Neural crest cell (in vitro differentiated cells): ENCODE results near the gene GRIP1. TPM values are rescaled to one million over a fixed set of nuclear protein-coding genes. Genes with fewer than 3 reads are reported as not detected.

Experiments used
- DNase-seq: peaks from one replicate; pipeline ENCODE4 v3.0.0; 2021; ENCODE audit warnings: low read depth, mixed read lengths, low spot score
- H3K27ac Mint-ChIP-seq: one replicate; pipeline ENCODE4 v1.8.0; 2021; ENCODE audit warnings: mild to moderate bottlenecking, mixed read lengths; ENCODE audit not compliant: unreplicated experiment
- H3K27me3 Mint-ChIP-seq: 2 replicates; pipeline ENCODE4 v1.8.0; 2021; ENCODE audit warnings: low read depth, mild to moderate bottlenecking, mixed read lengths
- H3K36me3 Mint-ChIP-seq: 2 replicates; pipeline ENCODE4 v1.8.0; 2021; ENCODE audit warnings: low read depth, mild to moderate bottlenecking, mixed read lengths
- H3K4me1 Mint-ChIP-seq: 2 replicates; pipeline ENCODE4 v1.8.0; 2021; ENCODE audit warnings: mixed read lengths
- H3K4me3 Mint-ChIP-seq: one replicate; pipeline ENCODE4 v1.8.0; 2021; ENCODE audit warnings: mild to moderate bottlenecking, mixed read lengths
- H3K9me3 Mint-ChIP-seq: 2 replicates; pipeline ENCODE4 v1.8.0; 2021; ENCODE audit warnings: mixed read lengths
- total RNA-seq: library from RNA; stranded (reverse); gene quantifications from 2 replicates; pipeline ENCODE4 v1.2.1, GENCODE V29; 2021
- TF ChIP-seq, protein P1 (sequence below): fragments of 200-600 bp; sonication (generic); conservative IDR thresholded peaks from 2 replicates; pipeline ENCODE4 v1.5.0; 2021; ENCODE audit warnings: antibody characterized with exemption, mild to moderate bottlenecking

Gene GRIP1
- total RNA-seq, 1 donor from 2014 or later, result 40.3 TPM

DNA sequence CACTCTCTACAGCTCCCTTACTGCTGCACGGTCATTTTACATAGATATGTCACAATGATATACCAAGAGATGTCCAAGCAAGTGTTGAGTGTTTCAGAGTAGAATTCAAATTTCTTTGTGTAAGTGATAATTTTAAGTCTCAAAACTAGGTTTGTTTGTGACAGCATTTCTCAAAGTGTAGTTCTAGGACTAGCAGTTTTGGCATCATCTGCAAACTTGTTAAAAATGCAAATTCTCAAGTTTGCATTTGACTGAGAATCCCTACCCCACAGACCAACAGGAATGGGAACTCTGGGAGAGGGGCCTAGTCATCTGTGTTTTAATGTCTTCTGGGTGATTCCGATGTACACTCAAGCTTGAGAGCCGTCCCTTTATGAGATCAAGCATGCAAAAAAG is 279.0 kb downstream of the GRIP1 start:
- H3K27me3 Mint-ChIP-seq, result no peaks in the 10 kb centered on the region
- no peaks in the 10 kb centered on the region for H3K9me3 Mint-ChIP-seq
- TF ChIP-seq, protein P1, sequence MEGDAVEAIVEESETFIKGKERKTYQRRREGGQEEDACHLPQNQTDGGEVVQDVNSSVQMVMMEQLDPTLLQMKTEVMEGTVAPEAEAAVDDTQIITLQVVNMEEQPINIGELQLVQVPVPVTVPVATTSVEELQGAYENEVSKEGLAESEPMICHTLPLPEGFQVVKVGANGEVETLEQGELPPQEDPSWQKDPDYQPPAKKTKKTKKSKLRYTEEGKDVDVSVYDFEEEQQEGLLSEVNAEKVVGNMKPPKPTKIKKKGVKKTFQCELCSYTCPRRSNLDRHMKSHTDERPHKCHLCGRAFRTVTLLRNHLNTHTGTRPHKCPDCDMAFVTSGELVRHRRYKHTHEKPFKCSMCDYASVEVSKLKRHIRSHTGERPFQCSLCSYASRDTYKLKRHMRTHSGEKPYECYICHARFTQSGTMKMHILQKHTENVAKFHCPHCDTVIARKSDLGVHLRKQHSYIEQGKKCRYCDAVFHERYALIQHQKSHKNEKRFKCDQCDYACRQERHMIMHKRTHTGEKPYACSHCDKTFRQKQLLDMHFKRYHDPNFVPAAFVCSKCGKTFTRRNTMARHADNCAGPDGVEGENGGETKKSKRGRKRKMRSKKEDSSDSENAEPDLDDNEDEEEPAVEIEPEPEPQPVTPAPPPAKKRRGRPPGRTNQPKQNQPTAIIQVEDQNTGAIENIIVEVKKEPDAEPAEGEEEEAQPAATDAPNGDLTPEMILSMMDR, result no peak
- no peaks in the 10 kb centered on the region for H3K36me3 Mint-ChIP-seq
- DNase-seq, result no peak
- no peak overlapping the region for H3K4me3 Mint-ChIP-seq
- H3K27ac Mint-ChIP-seq, result no peak overlapping the region
- H3K4me1 Mint-ChIP-seq, result no peaks in the 10 kb centered on the region

DNA sequence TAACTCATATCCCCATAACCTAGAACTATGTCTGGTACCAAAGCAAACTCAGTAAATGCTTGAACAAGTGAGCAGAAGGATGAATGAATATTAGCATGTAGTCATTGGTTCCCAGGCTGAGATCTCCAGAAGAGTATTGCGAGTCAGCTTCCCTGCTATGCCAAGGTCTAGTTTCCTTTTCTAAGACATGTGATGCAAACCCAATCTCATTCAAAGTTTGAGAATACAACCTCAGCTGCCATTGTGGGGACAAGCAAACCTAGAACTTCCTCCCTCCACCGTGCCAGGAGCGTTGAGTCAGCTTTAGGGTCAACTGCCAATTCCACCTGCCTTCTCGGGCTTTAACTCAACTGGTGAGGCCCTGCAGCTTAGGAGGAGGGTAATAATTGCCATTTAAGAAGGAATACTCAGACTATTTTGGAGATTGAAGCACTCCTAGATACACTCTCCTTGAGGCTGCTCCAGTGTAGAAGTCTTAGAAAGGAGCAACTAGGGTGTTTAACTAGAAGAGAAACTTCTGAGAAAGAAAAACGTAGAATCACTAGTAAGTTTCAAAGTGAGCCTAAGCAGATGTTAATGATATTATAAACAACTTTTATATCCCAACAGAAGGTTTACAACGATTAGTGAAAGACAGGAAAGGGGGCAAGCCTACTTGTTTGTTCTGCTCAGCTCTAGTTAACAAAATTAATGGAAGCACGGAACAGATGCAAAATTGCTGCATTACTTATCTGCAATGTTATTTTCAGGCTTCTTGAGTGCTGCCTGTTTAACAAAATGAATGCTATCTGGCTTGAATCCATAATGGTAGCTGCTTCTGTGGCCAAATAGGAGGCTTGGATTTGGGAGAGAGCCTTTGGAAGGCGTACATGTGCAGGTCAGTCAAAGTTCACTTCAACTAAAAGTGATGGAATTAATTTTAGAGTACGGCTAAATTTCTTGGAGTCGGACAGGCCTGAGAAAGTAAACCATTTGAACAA is 279.7 kb downstream of the GRIP1 start:
- Mint-ChIP-seq H3K36me3 (no peaks in the 10 kb centered on the region), H3K4me1 (no peaks in the 10 kb centered on the region), H3K9me3 (no peaks in the 10 kb centered on the region), H3K27me3 (no peaks in the 10 kb centered on the region), H3K4me3 (no peak overlapping the region), H3K27ac (no peak overlapping the region)
- TF ChIP-seq, protein P1, result no peak
- no peak for DNase-seq

DNA sequence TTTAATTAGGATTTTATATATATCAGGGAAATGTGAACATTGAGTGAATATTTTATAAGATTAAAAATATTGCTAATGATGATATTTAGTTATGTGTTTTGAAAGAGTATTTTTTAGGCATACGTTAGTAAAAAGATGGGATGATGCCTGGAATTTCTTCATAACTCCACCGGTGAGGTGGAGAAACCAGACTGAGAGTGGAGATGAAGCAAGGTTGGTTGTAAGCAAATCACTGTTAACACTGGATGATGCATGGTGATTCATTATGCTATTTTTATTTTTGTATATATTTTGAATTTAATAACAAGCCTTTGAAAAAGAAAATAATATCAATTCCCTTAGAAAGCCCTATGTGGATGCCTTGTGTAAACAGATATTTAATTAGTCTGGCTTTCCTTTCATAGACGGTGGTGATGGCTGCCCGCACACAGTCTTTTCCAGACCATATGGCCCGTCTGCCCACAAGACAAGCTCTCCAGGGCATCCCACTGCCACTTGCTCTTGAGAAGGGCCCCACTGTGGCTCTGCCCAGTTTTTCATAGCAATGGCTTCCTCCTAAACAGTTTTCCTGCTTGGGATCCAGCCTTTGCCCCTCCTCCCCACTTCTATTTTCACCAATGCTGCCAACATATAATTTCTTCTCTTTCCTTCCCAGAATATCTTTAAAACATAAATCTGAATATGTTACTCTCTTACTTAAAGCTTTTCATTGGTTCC is 281.1 kb downstream of the GRIP1 start:
- TF ChIP-seq, protein P1, result no peak
- Mint-ChIP-seq H3K9me3 (no peaks in the 10 kb centered on the region), H3K4me1 (no peaks in the 10 kb centered on the region), H3K27ac (no peak overlapping the region), H3K4me3 (no peak overlapping the region), H3K27me3 (no peaks in the 10 kb centered on the region), H3K36me3 (no peaks in the 10 kb centered on the region)
- no peak for DNase-seq

DNA sequence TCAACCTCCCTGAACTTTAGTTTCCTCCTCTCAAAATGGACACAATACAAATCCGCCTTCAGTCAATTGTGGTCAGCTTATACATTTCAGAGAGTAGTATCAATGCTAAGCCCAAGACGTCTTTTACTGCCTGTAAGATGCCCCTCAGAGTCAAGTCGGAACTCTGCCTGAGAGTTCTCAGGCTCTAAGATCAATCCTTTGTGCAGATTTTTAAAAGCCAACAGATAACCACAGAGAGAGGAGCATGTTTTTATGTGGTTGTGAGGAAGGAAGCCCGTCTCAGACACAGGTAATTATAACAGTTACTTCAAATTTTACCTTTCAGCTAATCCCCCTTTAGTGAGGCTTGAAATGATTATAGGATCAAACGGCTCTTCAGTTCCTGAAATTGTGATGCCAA is 285.0 kb downstream of the GRIP1 start:
- no peaks in the 10 kb centered on the region for H3K9me3 Mint-ChIP-seq
- no peaks in the 10 kb centered on the region for H3K4me1 Mint-ChIP-seq
- peaks cover 10% of the 10 kb centered on the region for H3K36me3 Mint-ChIP-seq
- H3K27ac Mint-ChIP-seq, result no peak overlapping the region
- TF ChIP-seq, protein P1, result no peak
- H3K4me3 Mint-ChIP-seq, result no peak overlapping the region
- no peaks in the 10 kb centered on the region for H3K27me3 Mint-ChIP-seq
- no peak for DNase-seq

DNA sequence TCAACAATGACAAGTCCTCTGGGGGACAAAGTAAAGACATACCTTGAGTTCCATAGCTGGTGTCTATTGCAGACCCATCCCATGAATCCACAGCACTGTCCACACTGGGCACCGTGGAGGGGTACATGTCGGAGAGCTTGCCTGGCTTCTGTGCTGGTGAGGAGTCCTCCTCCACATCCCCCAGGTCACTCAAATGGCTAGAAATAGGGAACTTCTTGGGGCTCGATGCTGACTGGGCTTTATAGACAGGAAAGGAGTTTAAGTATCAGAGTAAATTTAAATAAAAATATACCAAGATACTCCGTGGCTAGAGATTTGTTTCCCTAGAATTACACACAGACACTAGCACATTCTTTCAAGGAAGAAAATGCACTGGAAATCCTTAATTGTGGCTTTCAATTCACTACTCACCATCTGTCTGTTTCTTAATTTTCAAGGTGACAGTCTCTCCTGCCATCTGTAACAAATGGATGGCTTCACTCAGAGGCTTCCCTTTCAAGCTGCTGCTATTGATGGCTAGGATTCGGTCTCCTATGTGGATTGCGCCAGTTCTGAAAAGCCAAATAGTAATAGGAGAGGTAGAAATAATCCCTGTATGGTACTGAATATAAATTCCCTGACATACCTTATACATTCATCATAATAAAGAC is 286.5 kb downstream of the GRIP1 start:
- Mint-ChIP-seq H3K36me3 (peaks cover 10% of the 10 kb centered on the region), H3K4me1 (no peaks in the 10 kb centered on the region), H3K27me3 (no peaks in the 10 kb centered on the region), H3K9me3 (no peaks in the 10 kb centered on the region), H3K27ac (no peak overlapping the region), H3K4me3 (no peak overlapping the region)
- TF ChIP-seq, protein P1, result no peak
- DNase-seq, result no peak
